CD1c-positive myeloid dendritic cell (primary cell): Measurements from ENCODE around the gene OR5B3.
"Not testable (repeated sequence)": the region's sequence is repeated elsewhere in the genome, so short reads cannot be mapped to it uniquely, and the experiment has no call there.

Experiments
- DNase-seq: peaks from one replicate; pipeline ENCODE4 v3.0.0-alpha.2; 2016; ENCODE audit errors: extremely low spot score

OR5B3 gene

DNA sequence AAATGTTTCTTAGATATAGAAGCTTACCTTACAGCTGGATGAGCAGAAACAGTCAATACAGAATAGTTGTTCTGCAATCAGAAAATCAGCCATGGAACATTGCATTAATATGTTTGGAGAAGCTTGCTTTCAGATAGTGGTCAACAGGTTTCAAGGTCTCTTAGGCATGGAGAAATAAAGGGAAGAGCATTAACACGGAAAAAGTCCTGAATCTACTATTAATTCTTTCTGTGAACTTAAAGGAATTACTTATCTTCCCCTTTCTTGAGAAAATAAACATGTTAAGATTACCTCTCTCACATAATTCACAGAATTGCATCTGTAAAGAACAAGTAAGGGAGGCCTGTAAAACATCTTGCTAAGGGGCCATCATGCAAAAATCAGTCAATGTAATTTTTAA lies at the start of gene OR5B3:
OR5B3 (minus strand) TSS at position 101 of the 400 bp plus-strand sequence. CDS start 3,465 bp downstream, outside the sequence.
- no peak for DNase-seq

DNA sequence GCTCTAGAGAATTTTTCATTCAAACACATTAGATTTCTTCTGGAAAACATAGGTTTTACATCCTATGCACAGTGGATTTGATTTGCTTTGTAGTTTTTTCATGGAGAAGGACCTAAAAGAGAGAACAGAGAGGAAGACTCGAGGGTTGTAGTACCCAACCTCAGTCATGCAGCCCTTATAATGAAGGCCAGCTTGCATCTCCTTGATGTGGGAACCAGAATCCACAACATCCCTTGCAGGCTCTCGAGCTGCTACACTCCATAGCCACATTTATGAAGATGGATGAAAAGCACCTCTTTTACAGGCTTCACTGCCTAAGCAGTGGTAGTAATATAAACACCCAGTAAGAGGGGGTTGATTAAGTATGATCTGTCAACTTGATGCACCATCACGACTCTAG lies 44.9 kb upstream of the OR5B3 start:
- no peak for DNase-seq

- DNase-seq = no peak
These were observed 39.6 kb upstream of the OR5B3 start for GRCh38 chr11:58446294-58446693.

DNA sequence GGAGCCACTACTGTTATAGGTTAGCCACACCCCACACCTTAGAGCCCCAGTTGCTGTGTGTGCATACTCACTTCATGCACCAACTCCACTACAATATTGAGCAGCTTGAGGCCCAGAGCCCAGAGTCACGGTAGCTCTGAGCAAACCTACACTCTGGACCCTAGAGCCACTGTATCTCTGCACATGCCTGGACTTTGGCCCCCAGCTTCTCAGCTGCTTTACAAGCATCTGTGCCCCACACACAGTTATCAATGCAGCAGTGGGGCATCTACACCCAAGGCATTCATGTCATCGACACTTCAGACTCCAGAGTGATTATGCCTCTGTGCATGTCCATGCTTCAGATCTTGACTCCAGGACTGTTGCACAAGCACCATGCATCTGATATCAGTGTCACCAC lies 37.6 kb upstream of the OR5B3 start:
- DNase-seq = no peak

- no peak for DNase-seq
These were observed 35.5 kb upstream of the OR5B3 start, which contains the start of gene OR5B12 for GRCh38 chr11:58442136-58442535. OR5B12 (minus strand) TSS chr11:58442236; CDS start chr11:58440151, 2,085 bp downstream.

DNA sequence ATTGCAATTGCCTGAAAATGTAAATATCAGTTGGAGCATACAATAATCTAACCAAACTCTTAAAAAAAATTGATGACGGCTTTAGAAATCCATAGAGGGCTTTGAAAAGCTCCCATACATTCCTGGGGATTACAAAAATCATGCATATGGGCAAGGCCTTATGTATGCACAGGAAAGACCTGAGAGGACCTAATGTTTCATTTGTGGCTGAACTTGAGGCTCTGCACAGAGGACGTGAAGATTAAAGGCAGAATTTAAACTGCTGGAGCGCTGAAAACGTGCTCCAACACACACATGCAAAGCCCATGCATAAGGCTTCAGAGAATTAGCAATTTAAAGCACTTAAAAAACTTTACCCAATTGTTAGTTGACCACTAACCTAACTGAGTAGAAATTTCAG lies 31.8 kb upstream of the OR5B3 start:
- no peak for DNase-seq

DNA sequence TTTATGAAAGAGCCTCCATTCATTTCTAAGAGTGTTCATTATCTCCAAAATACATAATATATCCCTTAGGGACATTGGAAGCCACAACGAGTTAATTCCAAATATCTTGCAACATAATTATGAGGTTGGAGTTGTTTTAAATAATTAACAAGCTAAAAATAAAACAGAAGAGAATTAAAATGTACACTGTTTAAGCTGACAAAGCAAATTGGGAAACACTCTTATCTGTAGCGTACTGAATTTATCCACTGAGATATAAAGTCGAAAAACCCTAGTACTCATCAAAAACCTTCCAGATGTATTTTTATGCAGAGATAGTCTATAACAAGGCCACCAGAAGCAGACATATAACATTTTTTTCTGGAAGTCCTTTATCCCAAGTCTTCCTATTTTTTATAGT lies 27.5 kb upstream of the OR5B3 start:
- no peak for DNase-seq

DNA sequence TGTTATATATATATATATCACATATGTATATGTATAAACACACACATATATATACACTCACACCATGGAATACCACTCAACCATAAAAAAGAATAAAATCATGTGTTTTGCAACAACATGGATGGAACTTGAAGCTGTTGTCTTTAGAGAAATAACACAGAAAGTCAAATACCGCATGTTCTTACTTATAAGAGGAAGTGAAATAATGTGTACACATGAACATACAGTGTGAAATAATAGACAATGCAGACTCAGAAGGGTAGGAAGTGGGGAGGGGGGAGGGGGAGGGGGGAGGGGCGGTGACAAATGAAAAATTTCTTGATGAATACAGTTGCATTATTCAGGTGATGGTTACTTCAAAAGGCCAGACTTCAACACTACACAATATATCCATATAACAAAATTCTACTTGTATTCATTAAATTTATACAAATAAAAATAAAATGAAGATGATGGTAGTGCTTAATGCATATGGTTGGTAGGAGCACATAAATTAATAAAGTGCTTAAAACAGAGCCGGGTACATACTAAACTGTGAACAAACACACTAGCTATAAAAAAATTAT lies 27.0 kb upstream of the OR5B3 start:
- no peak for DNase-seq

GRCh38 chr11:58429273-58429672 lies 22.6 kb upstream of the OR5B3 start:
- DNase-seq = no peak

- DNase-seq = no peak
These were observed 21.3 kb upstream of the OR5B3 start, which contains the start of gene OR5B2 for GRCh38 chr11:58428021-58428420. OR5B2 (minus strand) TSS chr11:58428121; CDS start chr11:58423261, 4,860 bp downstream.

DNA sequence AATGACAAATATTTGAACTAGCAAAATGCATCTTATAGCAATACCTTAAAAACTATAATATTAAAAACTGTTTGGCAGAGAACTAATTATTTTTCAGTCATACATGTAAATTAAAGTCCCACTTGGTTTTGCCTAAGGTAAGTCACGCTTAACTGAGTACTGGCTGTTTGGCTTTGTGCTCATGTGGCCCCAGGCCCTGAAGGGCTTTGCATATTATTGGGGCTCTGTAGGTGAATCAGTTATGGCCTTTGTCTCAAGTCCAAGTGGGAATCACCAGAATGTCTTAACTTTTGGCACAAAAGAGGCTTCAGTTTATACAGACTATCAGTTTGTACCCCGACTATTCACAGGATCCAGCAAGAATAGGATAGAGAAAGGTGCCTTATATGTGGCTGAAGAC lies 7.1 kb downstream of the OR5B3 start:
- not testable (repeated sequence) for DNase-seq

DNA sequence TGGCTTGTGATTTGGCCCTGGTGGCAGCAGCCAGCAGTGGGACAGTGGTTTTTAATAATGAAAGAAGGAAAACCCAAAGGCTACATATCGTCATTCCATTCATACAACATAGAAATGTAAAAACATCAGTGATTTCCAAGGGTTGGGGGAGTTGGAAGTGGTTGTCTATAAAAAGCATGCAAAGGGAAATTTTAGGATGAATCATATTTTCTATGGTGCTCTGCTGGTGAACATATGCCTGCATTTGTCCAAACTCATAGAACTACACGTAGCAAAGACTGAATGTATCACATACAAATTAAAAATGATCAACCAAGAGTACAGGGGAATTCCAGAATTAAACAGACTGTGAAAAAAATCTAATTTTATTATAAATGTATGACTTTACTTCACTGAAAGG lies 11.1 kb downstream of the OR5B3 start:
- no peak for DNase-seq

DNA sequence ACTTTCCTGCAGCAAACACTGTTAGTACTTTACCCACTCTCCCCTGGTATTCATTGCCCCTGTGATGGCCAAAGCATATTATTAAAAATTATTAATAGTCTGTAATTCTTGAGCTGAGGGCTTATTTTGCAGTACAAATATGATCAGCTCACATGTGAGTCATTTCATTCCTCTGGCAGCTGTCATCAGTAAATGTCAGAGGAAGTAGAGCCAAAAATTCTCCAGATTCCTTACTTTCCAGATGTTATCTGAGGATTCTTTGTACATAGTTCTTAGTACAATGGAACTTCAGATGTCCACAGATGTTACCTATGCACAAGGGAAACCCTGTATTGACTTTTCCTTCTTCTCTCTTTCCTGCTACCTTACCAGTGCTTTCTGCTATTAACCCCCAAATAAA lies 12.5 kb downstream of the OR5B3 start:
- no peak for DNase-seq

DNA sequence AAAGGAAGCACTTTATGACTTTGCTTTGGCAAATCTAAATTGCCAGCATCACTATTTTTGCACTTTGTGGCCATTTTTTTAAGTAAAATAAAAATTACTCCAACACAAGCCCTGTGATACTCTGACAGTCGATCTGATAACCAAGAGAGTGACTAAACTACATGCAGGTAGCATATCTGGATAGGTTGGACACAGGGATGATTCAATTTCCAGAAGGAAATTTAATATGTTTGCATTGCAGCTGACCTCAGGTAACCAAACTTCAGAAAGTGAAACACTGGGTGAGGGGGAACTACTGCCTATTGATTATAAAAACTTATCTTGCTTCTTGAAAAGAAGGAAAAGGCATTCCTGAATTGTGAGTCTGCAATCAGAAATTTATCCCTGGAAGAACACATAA lies 13.9 kb downstream of the OR5B3 start:
- no peak for DNase-seq

GRCh38 chr11:58391879-58392278 lies 14.8 kb downstream of the OR5B3 start:
- DNase-seq = no peak

GRCh38 chr11:58390551-58391063 lies 16.1 kb downstream of the OR5B3 start:
- no peak for DNase-seq

GRCh38 chr11:58358969-58359368 lies 47.7 kb downstream of the OR5B3 start, which contains the start of gene OR5B17:
OR5B17 (minus strand) TSS chr11:58359069; CDS start chr11:58359069, 0 bp downstream.
- no peak for DNase-seq

GRCh38 chr11:58354727-58355126 lies 51.9 kb downstream of the OR5B3 start:
- no peak for DNase-seq
